Inflammatory macrophage treated with lipopolysaccharide for 1 hour (primary cell): Measurements from ENCODE around the gene GPR173.

Source experiments
- DNase-seq, 2 donors: peaks; one replicate each; pipeline ENCODE4 v3.0.0-alpha.2; 2020 to 2022

GPR173 gene, protein sequence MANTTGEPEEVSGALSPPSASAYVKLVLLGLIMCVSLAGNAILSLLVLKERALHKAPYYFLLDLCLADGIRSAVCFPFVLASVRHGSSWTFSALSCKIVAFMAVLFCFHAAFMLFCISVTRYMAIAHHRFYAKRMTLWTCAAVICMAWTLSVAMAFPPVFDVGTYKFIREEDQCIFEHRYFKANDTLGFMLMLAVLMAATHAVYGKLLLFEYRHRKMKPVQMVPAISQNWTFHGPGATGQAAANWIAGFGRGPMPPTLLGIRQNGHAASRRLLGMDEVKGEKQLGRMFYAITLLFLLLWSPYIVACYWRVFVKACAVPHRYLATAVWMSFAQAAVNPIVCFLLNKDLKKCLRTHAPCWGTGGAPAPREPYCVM

DNA sequence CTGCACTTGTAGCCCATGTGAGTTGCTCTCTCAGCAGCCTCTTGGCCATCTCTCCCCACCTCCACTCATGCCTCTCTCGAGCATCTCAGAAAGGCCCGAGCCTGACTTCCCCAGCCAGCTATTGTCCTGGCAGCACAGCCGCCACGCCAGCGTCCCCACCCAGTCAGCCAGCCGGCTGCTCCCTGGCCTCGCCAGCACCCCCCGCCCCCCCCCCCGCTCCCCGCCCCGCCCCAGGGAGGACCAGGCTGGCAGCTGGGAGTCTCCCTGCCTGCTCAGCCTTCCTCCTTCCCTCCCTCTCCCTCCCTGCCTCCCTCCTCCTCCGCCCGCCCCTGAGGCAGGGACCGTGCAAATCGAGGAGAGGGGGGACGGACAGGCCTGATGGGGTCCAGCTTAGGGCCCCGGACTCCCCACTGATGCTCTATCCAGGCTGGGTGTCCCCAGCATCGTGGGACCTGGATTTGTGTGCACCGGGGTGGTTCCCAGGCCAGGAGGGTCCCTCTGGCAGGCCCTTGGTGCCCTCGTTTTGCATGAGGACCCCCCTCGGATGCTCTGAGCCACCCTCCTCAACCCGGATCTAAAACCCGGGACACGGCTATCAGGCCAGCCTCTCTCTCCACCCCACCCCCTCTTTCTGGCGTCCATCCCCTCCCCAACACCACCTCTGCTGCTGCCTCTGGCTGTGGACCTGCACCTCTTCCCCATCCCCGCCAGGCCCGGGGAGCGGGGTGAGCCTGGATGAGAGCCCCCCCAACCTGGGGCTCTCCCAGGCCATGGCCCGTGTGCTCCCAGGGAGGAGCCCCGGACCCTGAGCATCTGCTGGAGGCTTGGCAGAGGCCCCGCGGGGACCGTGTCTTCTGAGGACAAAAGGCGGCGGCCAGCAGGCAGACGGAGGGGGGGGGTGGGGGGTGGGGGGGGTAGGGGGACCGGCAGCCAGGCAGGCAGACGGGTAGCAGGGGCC lies at the start of gene GPR173:
GPR173 (plus strand) TSS at position 621 of the 958 bp plus-strand sequence. CDS start 27,833 bp downstream, outside the sequence.
- DNase-seq = no peak

DNA sequence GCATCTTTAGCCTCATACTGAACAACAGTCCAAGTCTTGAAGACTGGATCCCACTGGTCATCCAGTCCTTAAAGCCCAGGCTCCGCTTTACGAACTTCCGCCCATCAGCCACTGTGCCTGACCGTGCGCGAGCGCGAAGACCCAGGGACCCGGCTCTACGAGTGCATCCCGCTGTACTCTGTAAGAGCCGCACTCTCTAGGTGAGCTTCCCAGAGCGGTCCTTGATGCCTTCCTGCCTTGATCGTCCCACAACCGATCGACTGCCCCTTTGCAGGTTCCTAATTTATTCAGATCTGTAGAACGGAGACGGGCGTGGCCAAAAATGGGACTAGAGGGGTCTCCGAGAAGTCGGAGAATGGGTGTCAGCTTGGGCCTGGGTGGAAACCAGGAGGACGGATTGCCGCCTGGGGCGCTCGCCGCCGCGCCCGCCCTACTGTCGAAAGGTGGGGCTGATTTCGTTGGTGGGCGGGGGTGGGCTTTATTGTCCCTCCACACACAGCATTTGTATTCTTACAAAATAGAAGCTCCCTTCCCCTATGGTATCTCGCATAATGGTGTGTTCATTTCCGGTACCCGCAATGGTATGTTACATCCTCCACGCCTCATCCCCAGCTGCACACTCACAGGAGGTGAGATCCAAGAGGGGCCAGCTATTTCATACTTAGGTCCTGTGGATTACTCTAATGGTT lies 48.0 kb upstream of the GPR173 start:
- DNase-seq = no peak

DNA sequence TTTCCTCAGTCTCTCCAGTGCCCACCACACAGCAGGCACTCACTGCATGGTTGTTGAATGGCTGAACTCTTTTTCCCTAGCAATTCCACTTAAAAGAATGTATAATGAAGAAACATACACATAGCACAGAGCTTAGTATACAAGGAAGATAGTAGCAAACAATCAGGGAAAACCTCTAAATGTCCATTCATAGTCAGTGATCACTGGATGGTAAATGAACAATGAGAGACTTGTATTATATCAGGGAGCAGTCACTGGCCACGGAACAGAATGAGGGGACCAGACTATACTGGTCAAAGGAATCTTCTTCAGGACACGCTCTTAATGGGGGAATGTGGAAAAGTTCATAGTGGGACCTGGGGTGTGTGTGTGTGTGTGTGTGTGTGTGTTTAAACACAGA lies 46.6 kb upstream of the GPR173 start:
- no peak for DNase-seq

DNA sequence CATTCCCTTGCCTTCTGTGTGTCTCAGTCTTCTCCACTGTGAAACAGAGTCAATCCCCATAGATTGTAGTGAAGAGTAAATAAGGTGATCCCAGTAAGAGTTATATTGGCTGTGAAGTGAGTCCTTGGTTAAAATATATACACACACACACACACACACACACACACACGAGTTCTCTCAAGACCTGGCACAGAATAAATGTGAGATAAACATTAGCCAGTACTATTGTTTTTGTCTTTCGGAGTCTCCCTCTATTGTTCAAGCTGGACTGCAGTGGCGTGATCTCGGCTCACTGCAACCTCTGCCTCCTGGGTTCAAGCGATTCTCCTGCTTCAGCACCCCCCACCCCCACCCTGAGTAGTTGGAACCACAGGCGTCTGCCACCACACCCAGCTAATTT lies 45.5 kb upstream of the GPR173 start:
- DNase-seq = no peak

DNA sequence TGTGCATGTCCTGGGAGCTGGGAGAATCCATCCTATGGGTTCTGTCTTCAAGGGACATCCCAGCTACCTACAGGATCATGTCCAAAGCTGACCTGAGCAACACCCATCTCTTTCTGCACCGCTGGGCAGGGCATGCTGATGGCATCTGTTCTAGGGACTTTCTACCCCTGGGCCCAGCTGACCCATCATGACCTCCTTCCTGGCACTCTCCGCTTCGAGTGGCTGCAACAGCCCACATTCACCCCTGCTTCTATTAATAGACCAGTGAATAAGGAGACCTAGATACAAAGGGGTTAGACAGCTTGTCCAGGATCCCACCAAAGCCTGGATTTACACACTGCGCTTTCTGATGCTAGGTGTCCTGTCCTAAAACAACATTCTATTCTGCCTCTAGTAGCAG lies 44.6 kb upstream of the GPR173 start:
- DNase-seq = no peak

DNA sequence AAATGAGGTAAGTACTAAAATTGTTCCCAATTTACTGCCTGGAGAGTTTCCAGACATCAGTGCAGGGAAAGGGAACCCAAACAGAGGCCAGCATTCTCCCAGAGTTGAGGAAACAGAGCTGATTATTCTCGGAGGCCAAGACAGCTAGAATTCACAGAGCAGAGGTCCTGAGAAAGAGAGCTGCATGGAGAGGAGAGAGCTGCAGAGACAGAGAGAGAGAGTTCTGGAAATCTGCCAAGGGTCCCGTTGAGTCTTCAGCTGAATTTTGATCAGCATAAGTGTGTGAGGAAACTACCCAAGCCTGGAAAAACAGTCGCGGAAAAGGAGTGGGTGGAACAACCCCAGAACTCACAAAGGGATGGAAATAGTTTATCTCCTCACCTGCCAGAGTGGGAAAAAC lies 43.8 kb upstream of the GPR173 start:
- no peak for DNase-seq

DNA sequence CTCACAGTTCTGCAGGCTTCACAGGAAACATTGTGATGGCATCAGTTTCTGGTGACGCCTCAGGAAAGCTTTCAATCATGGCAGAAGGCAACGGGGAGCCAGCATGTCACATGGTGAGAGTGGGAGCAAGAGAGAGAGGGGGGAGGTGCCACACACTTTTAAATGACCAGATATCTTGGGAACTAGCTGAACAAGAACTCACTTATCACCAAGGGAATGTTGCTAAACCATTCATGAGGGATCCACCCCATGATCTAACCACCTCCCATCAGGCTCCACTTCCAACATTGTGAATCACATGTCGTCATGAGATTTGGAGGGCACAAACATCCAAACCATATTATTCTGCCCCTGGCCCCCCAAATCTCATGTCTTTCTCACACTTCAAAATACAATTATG lies 43.3 kb upstream of the GPR173 start:
- no peak for DNase-seq

DNA sequence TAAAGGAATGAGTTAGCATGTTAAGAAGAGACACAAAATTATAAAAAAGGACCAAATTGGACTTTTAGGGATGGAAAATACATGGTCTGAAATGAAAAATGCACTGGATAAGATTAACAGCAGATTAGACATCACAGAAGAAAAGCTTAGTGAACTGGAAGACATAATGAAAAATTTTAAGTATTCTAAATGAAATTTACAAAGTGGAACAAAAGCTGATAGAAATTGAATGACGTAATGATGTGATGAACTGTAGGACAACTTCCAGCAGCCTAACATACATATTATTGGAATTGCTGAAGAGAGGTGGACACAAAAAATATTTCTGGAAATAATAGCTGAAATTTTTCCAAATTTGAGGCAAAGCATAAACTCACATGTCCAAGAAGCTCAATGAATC lies 39.6 kb upstream of the GPR173 start:
- no peak for DNase-seq

DNA sequence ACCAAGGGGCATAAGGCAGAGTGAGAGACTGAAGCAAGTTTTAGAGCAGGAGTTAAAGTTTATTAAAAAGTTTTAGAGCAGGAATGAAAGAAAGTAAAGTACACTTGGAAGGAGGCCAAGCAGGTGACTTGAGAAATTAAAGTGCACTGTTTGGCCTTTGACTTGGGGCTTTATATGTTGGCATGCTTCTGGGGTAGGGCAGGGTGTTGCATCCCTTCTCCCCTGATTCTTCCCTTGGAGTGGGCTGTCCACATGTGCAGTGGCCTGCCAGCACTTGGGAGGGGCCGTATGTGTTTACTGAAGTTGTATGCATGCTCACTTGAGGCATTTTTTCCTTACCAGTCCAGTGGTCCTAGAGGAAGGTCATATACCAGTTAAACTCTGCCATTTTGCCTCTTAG lies 35.3 kb upstream of the GPR173 start:
- no peak for DNase-seq

DNA sequence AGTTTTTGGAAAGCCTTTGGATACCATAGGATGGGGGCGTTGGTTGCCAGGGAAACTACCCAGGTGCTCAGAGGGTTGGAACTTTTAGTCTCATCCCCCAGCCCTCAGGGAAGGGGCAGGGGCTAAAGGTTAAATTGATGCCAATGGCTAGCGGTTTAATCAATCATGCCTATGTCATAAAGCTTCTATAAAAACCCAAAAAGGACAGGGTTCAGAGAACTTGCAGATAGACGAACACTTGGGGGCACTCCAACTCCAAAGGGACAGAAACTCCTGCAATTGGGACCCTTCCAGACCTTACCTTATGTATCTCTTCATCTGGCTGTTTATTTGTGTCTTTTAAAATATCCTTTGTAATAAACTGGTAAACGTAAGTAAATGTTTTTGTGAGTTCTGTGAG lies 30.0 kb upstream of the GPR173 start:
- no peak for DNase-seq

DNA sequence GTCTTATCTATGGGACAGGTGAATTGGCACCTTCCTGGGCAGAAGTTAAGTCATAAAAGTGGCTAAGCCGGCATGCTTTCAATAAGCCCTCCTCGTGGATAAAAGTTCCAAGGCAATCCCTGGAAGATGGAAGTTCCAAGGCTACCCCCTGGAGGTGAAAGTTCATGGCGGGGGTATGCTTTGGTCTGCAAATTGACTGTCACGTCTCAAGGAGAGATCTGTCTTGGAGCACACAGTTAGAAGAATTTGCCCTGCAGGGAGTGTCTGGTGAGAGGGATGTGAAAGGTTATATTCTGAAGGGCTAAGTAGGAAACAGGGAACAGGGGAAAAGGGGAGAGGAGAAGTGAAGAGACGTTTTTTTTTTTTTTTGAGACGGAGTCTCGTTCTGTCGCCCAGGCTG lies 26.2 kb upstream of the GPR173 start:
- DNase-seq = no peak

DNA sequence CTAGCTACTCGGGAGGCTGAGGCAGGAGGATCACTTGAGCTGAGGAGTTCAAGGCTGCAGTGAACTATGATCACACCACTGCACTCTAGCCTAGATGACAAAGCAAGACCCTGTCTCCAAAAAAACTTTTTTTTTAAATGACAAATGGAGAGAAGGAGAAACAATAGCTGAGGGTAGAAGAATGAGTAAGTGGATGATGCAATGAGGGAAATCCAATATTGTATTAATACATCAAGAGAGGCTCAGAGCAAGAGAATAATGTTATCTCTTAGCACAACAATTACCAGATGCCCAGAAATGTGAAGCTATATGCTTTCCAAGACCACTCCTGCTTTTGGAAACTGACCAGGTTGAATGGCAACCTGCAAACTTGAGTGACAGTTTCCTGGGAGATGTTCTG lies 19.9 kb upstream of the GPR173 start:
- DNase-seq = no peak

DNA sequence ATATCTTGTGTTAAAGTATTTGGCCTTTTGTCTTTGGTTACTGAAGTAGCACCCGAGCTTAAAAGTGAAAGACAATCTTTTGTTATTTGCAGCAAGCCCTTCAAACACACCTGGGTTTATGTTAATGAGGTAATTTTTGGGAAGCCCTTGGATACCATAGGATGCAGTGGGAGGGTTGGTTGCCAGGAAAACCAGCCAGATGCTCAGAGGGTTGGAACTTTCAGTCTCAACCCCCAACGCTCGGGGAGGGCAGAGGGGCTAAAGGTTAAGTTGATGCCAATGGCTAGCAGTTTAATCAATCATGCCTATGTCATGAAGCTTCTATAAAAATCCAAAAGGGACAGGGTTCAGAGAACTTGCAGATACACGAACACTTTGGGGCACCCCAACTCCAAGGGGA lies 17.2 kb upstream of the GPR173 start:
- no peak for DNase-seq

DNA sequence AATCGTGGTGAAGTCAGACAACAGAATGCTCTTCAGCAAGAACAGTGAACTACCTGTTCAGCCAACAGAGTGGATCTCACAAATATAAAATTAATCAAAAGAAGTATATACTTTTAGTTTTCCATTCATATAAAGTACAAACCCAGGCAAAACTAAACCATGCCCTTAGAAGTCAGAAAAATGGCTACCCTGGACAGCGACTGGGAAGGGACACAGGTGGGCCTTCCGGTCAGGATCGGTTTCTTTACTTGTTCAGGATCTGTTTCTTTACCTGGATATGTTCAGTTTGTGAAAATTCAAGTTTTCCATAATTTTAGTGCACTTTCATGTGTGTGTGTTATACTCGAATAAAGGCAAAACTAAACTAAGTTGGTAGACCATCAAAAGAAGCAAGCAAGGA lies 12.4 kb upstream of the GPR173 start:
- DNase-seq = no peak

DNA sequence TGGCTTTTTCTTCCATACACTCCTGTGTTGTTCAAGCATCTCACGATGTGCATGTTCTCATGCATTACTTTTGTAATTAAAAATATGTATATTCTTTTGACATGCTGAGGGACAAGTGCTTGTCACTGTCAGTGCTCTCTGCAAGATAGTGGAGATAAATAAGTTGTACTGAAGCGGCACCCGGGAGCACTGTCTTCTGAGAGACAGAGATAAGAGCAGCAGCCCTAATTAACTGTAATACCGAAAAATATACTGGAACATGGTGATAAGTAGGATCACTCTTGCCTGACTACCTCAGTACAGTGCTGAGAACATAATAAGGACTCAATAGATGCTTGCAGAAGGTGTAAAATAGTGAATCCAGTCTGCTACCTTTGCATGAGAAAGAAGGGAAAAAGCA lies 9.4 kb upstream of the GPR173 start:
- DNase-seq = no peak

DNA sequence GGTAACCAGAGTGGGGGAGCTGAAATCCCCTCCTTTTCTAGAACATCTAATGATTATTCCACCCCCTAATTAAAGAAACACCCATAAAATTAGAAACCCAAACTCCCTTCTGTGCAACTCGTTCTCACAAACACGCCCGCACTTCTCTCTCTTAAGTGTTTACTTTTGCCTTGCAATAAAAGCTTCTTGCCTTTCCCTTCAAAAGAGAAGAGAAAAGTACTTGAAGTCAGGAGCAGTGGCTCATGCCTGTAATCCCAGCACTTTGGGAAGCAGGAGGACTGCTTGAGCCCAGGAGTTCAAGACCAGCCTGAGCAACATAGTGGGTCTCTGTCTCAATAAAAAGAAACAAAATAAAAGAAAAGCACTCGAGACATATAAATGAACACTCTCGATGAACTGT lies 3.6 kb upstream of the GPR173 start:
- DNase-seq = no peak

DNA sequence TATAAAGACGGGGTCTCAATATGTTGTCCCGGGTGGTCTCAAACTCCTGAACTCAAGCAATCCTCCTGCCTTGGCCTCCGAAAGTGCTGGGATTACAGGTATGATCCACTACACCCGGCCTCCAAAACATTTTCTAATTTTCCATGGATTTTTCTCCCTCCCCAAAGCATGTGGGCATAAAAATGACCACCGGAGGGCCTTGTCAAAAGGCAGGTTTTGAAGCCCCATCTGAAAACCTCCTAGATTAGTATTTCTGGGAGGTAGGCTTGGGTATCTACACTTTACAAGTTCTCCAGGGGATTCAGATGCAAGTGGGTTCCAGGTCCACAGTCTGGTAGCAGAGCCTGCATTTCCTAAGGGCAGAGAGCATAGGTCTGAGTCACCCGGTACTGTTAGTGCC lies 1.4 kb upstream of the GPR173 start:
- DNase-seq = no peak

DNA sequence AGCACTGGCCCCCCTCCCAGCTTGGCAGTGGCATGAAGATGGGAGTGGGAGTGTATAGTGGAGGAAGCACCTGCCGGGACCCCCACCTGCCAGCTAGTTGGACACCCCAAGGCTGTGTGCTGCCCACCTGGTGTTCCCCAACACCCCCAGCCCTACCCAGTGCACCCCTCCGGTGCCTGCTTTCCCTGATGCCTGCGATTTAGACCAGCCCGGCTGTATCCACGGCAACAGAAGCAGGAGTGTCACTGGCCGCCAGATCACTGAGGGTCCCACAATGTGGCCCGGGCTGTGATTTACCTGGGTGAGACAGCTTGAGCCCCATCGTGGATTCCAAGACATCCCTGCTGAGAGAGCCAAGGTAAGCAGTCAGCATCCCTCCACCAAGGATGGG lies 533 bp downstream of the GPR173 start:
- no peak for DNase-seq

DNA sequence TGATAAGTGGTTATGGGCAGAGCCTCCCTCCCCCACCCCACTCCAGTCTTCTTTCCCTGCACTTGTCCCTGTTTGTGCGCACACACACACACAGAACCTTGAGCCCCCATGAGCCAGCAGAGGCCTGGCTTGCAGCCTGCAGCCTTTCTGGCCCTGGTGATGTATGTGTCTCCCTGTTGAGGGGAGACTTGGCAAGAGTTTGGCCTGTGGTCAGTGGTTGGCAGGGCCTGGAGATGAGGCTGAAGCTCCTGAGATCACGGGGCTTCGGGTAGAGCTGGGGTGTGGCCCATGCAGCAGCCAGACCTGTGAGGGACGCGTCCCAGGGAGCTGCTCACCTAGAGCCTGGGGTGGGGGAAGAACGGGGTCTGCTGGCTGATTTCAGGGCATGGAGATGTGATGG lies 2.3 kb downstream of the GPR173 start:
- no peak for DNase-seq

DNA sequence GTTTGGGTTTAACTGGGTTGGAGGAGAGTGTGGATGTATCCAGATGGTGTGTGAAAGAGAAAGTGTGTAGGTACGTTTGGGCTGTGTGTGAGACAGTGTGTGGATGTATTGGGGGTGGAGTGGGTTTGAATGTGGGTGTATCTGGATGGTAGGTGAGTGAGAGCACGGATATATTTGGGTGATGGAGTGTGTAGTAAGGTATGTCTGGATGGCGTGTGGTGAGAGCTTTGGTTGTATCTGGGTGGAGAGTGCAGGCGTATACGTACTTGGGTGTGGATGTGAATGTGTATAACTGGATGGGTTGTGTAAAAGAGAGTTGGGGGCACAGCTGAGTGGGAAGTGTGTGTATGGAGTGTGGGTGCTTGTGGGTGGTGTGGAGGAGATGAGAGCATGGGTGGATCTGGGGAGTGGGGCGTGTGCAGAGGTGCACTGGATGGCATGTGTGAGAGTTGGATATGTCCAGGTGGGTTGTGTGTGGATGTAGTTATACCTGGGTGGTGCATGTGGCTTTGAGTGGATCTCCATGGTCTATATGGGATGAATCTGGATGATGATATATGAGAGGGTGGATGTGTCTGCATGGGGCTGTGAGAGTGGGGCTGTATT lies 6.8 kb downstream of the GPR173 start:
- DNase-seq = no peak

DNA sequence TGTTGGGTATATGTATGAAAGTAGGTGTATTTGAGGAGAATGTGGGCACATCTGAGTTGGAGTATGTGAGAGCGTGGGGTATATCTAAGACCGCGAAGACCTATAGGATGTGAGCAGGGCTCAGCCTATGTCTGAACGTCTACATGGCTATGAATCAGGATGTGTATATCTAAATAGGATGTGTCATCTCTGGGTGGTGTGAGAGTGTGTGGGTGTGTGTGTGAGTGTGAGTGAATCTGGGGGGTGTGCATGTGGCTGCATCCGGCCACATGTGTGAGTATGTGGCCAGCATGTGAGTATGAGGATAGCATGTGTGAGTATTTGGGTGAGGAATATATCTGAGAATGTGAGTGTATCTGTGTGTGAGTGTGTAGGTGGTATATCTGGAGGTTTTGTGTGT lies 7.7 kb downstream of the GPR173 start:
- DNase-seq = no peak

DNA sequence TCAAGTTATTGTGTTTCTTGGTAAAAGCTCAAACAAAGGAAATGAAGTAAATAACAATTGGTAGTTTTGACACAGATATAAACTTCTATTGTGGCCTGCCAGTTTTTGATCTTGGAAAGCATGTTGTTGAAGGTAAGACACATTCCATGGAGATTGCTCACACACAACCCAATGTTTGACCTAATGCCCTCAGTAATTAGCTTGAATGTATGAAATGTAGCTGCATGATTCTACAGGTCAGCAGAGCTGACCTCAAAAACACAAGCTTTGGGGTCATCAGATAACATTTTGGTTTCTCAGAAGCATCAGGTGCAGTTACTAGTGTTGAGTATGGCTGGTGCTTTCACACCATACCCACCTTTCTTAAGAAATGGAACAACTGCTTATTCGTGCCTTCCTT lies 16.5 kb downstream of the GPR173 start:
- DNase-seq = no peak

DNA sequence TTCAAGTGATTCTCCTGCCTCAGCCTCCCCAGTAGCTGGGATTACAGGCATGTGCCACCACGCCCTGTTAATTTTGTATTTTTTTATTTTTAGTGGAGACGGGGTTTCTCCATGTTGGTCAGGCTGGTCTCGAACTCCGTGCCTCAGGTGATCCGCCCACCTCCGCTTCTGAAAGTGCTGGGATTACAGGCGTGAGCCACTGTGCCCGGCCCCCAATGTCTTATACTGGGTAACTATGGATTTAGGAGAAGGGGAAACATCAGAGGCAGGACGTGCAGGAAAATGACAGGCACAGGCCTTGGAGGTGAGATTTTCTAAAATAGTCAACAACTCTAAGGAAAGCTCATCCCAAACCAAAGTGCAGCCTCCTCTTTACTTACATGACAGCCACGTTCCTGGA lies 22.5 kb downstream of the GPR173 start:
- DNase-seq = no peak
